GM19395 (cell line): Measurements from ENCODE around the gene DOK5.
A peak's percentile ranks its signal among the peaks of the same experiment; 100 is the strongest.

Source experiments
- ATAC-seq: cut with Tn5 transposase; IDR thresholded peaks from one replicate; pipeline ENCODE4 v1.9.1; 2021; ENCODE audit warnings: mild to moderate bottlenecking, moderate library complexity; ENCODE audit not compliant: unreplicated experiment

DOK5 gene

DNA sequence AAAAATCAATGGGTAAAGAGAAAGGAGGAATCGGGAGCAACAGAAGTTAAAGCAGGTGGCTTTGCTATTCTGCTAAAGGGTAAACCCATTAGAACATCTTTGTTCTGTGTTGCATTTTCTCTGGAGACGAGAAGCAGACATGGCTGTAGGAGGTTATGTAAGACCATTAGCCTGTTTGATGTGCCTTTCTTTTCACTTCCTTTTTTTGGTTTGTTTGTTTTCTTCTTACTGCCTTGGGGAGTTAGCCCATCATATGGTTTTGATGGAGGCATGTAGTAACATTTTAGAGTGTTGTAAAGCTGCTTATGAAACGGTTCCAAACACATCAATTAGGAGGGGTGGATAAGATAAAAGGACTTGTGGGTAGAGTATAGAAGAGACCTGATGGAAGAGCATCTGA lies 131.0 kb downstream of the DOK5 start:
- peak; percentile 84 for ATAC-seq

GRCh38 chr20:54608039-54608745 lies 132.8 kb downstream of the DOK5 start:
- no peak for ATAC-seq

GRCh38 chr20:54608943-54609342 lies 133.6 kb downstream of the DOK5 start:
- no peak for ATAC-seq

DNA sequence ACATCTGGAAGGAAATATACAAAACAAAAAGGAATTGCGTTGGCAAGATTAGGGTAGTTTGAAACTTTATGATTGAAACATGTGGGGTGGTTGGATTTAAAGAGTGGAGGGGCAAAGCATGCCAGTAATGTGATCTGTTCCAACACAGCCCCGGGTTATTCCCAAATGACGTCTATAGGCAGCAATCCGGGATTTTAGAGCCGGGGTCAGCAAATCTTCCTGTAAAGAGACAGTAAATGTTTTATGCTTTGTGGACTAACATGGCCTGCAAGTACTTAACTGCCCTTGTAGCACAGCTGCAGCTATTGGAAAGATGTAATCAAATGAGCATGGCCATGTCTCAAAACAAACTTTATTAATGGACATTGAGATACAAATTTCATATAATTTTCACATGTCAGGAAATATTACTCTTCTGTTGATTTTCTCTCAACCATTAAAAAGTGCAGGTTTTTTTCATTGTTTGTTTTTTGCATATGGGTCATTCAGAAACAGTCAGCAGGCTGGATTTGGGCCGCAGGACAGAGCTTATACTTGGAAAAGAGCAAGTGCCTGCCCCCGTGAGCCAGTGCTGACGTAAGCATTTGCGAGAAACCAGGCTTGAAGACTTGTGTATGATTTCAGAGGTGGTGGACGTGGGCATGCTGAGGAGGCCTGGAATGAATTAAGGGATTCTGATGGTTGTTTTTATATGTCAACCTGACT lies 136.5 kb downstream of the DOK5 start:
- ATAC-seq, result no peak

DNA sequence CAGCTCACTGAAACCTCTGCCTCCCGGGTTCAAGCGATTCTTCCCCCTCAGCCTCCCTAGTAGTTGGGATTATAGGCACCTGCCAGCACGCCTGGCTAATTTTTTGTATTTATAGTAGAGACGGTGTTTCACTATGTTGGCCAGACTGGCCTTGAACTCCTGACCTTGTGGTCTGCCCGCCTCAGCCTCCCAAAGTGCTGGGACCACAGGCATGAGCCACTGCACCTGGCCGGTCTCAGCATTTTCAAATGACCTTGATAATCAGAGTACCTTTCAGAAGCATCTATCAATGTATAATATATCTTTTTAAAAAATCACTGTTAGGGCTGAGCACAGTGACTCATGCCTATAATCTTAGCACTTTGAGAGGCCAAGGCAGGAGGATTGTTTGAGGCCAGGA lies 143.0 kb downstream of the DOK5 start:
- no peak for ATAC-seq

GRCh38 chr20:54619181-54619580 lies 143.8 kb downstream of the DOK5 start:
- ATAC-seq, result no peak

GRCh38 chr20:54619682-54620081 lies 144.3 kb downstream of the DOK5 start:
- no peak for ATAC-seq

GRCh38 chr20:54620611-54621010 lies 145.2 kb downstream of the DOK5 start:
- ATAC-seq, result no peak

- no peak for ATAC-seq
Measured at GRCh38 chr20:54622333-54623295, 147.2 kb downstream of the DOK5 start.

- ATAC-seq, result no peak
Measured at GRCh38 chr20:54623991-54624569, 148.7 kb downstream of the DOK5 start.

DNA sequence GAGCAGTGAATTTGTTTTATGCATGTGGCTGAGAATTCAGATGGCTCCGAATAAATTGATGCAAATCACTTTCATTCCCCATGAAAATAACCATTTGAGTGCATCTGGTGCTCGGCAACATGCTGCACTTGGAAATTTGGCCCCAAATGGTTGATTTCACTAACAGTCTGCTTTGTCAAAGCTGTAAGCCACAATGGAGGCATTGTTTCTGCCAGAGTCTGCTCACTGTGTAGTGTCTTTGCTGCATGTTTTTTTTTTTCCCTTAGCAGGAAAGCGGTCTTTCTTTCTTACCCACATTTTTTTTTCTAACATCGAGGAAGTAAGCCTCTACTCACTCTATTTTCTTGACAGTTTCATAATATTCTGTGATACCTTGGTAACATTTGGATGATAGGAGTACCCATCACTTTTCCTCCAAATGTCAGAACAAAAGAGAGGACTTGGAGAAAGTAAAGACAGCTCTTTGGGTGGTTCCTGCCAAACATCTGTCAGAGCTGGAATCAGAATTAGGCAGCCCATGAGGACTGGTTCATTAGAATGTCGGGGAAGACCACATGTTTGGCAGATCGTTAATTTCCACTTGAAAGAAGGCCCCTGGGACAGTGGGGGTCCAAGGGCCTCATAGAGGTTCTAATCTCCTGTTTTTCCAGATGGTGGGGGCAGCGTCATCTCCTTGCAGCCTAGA lies 149.5 kb downstream of the DOK5 start:
- ATAC-seq, result no peak

DNA sequence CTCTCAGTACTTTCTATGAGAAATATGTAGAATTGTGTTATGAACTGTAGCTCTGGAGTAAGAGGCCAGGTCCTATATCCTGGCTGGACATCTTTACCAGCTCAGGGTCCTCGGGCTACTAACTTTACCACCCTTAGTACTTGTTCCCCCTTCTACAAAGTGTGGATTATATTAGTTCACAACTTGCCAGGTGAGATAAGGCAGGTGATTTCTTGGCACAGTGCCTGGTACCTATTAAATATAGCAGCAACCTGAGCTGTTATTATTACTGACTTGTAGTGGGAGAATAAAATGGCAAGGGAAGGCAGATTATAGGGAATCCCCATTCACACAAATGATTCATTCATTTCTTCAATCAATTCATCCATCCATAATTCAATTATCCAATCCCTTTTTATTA lies 150.1 kb downstream of the DOK5 start:
- ATAC-seq, result no peak

DNA sequence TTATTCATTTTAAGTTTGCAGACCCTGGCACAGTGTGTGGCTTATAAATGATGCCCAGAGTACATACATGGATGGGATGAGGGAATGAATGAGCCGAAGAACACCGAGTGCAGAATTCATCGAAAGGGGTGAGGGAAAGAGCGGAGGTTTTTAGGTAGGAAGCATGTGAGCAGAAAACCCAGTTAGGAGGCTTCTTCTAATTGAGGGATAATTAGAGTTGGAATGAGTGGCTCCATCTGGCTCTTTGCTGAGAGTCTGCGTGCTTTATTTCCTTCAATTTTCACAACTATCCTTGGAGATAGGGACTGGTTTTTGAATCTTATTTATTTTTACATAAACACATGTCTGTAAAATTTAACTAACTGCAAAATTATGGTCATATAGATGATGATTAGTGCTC lies 150.7 kb downstream of the DOK5 start:
- ATAC-seq, result no peak

DNA sequence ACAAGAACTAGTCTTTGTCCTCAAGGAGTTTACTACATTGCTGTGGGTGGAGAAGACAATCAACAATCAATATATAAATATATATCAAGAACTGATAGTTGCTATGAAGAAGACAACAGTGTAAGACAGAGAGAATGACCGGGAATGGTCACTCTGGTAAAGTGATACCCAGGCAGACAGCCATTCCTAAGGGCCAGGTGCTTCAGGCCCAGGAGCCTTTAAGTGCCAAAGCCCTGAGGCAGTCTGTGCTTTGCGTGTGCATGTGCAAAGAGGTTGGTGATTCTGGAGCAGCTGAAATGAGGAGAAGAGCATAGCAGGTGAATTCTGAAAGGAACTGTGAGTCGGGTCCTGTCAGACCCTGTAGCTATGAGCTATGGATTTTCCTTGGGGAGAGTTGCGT lies 154.2 kb downstream of the DOK5 start:
- ATAC-seq, result no peak

- no peak for ATAC-seq
Measured at GRCh38 chr20:54630582-54630981, 155.2 kb downstream of the DOK5 start.

DNA sequence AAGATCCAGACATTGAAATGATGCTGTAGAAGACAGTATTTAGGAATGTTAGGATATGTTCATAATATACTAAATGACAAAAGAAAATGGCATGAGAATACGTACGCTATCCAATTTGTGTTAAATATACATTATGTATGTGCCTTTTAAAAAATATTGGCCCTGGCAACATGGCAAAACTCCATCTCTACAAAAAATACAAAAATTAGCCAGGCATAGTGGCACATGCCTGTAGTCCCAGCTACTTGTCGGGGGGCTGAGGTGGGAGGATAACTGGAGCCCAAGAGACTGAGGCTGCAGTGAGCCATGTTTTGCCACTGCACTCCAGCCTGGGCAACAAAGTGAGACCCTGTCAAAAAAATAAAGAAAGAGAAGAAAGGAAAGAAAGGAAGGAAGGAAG lies 155.7 kb downstream of the DOK5 start:
- ATAC-seq, result no peak

DNA sequence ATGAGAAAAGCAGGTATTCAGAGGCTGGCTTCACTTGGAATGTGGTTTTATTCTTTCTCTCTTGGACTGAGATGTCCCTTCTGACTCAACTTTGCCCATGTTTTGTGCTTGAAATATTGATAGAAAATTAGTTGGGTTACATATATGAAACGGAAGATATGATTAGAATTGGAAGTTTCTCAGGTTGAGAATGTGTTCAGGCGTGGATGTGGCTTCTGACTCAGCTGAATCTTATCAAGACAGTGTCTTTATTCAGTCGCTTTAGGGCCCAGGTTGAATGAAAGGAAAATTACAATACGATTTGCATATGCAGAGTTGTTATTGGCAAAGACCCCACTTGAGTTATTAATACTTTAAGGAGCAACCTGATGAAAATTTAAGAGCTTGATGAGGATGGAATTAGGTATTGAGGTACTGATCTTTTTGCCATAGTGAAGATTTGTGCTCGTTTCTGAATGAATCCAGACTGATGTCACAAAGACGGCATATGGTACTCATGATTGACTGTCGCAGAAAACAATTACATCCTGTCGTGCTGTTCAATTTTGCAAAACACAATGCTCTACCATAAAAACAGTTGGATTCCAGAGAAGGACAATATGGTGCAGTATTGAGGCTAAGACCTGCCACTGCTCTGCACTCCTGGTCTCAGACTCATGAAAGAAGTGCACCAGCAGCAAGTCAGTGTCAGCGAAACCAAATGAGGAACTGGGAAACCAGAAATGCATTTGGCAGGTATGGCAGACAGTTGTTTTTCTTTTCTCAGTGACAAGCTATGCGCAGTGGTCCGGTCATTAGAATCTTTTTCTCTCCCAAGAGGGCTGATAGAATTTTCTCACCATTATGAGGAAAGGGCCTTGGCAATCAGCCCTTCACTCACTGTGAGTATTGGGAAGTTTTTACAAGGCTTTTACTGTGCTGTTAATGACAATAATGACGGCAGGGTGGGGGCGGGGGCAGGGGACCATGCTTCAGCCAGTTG lies 158.3 kb downstream of the DOK5 start:
- peak; percentile 98 for ATAC-seq

DNA sequence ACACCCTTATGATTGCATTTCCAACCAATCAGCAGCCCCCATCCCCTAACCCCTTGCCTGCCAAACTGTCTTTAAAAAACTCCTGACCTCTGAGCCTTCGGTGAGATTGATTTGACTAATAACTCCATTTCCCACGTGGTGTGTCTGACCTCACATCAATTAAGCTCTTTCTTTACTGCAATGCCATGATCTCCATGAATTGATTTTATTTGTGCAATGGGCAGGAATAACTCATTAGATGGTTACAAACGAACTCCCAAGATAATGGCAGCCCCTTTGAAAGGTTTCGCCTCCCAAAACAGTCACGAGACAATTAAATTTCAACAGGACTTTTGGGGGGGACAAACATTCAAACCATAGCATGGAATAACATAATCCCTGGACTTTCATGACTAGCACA lies 161.2 kb downstream of the DOK5 start:
- no peak for ATAC-seq

GRCh38 chr20:54639941-54640340 lies 164.5 kb downstream of the DOK5 start:
- ATAC-seq, result no peak
